Lower leg skin (tissue), 3 donors: ENCODE measurements around the gene NFAT5.
"Not testable (repeated sequence)": the region's sequence is repeated elsewhere in the genome, so short reads cannot be mapped to it uniquely, and the experiment has no call there.

Experiments used
- POLR2A ChIP-seq, 2 donors: fragments of 450-650 bp; IDR thresholded peaks; one replicate each; pipeline ENCODE4 v1.6.1; 2016 to 2017; ENCODE audit warnings: antibody characterized with exemption in 2 of 2, mild to moderate bottlenecking in 1 of 2, moderate library complexity in 1 of 2
- TF ChIP-seq, protein P1 (sequence below), 3 donors: fragments of 450-650 bp; IDR thresholded peaks; one replicate each; pipeline ENCODE4 v1.5.1; 2016; ENCODE audit warnings: antibody characterized with exemption in 3 of 3, mild to moderate bottlenecking in 3 of 3, moderate library complexity in 2 of 3

DNA sequence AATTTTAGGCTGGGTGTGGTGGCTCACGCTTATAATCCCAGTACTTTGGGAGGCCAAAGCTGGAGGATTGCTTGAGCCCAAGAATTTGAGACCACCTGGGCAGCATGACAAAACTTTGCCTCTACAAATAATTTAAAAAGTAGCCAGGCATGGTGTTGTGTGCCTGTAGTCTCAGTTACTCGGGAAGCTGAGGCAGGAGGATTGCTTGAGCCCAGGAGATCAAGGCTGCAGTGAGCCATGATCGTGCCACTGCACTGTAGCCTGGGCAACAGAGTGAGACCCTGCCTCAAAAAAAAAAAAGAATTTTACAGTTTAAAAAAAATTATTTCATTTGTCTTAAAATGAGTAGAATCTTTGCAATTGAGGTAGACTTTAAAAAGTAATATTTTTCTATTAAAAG, 78.2 kb downstream of the NFAT5 start:
- TF ChIP-seq, protein P1, sequence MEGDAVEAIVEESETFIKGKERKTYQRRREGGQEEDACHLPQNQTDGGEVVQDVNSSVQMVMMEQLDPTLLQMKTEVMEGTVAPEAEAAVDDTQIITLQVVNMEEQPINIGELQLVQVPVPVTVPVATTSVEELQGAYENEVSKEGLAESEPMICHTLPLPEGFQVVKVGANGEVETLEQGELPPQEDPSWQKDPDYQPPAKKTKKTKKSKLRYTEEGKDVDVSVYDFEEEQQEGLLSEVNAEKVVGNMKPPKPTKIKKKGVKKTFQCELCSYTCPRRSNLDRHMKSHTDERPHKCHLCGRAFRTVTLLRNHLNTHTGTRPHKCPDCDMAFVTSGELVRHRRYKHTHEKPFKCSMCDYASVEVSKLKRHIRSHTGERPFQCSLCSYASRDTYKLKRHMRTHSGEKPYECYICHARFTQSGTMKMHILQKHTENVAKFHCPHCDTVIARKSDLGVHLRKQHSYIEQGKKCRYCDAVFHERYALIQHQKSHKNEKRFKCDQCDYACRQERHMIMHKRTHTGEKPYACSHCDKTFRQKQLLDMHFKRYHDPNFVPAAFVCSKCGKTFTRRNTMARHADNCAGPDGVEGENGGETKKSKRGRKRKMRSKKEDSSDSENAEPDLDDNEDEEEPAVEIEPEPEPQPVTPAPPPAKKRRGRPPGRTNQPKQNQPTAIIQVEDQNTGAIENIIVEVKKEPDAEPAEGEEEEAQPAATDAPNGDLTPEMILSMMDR (IDR thresholded peaks at IDR 0.05): not testable (repeated sequence)
- TF ChIP-seq POLR2A (IDR thresholded peaks at IDR 0.05): not testable (repeated sequence)
